ENCODE measurements around the gene CPB2.

Gene CPB2

GRCh38 chr13:46129955-46130618 is 25.3 kb upstream of the CPB2 start:
- H3K4me3 ChIP-seq (ENCODE audit: control insufficient read depth, low read depth, low read length): no peak overlapping the region
- no peak for DNase-seq (ENCODE audit: low read depth)
- TF ChIP-seq CTCF (IDR thresholded peaks at IDR 0.05; ENCODE audit: control insufficient read depth, insufficient read depth, low read depth, low read length, missing control alignments): no peak

GRCh38 chr13:46129124-46129523 is 24.3 kb upstream of the CPB2 start:
- TF ChIP-seq CTCF (IDR thresholded peaks at IDR 0.05; ENCODE audit: control insufficient read depth, insufficient read depth, low read depth, low read length, missing control alignments): no peak
- no peak for DNase-seq (ENCODE audit: low read depth)
- no peak overlapping the region for H3K4me3 ChIP-seq (ENCODE audit: control insufficient read depth, low read depth, low read length)

- no peak for DNase-seq (ENCODE audit: low read depth)
- no peak overlapping the region for H3K4me3 ChIP-seq (ENCODE audit: control insufficient read depth, low read depth, low read length)
- TF ChIP-seq CTCF (IDR thresholded peaks at IDR 0.05; ENCODE audit: control insufficient read depth, insufficient read depth, low read depth, low read length, missing control alignments): no peak
Observed at GRCh38 chr13:46127358-46128023, 22.7 kb upstream of the CPB2 start.

GRCh38 chr13:46126552-46127357 is 21.9 kb upstream of the CPB2 start:
- peak; percentile 20 for DNase-seq (ENCODE audit: low read depth)
- TF ChIP-seq CTCF (IDR thresholded peaks at IDR 0.05; ENCODE audit: control insufficient read depth, insufficient read depth, low read depth, low read length, missing control alignments): peak; percentile 85

GRCh38 chr13:46126056-46126455 is 21.2 kb upstream of the CPB2 start:
- DNase-seq (ENCODE audit: low read depth): no peak
- no peak for TF ChIP-seq CTCF (IDR thresholded peaks at IDR 0.05; ENCODE audit: control insufficient read depth, insufficient read depth, low read depth, low read length, missing control alignments)

More at GRCh38 chr13:46126552-46127357, 21.9 kb upstream of the CPB2 start:
- no peak overlapping the region for H3K4me3 ChIP-seq (ENCODE audit: control insufficient read depth, low read depth, low read length)

GRCh38 chr13:46124967-46125933 is 20.4 kb upstream of the CPB2 start:
- no peak for TF ChIP-seq CTCF (IDR thresholded peaks at IDR 0.05; ENCODE audit: control insufficient read depth, insufficient read depth, low read depth, low read length, missing control alignments)
- no peak overlapping the region for H3K4me3 ChIP-seq (ENCODE audit: control insufficient read depth, low read depth, low read length)
- no peak for DNase-seq (ENCODE audit: low read depth)

More at GRCh38 chr13:46126056-46126455, 21.2 kb upstream of the CPB2 start:
- H3K4me3 ChIP-seq (ENCODE audit: control insufficient read depth, low read depth, low read length): no peak overlapping the region
